Measurements from ENCODE around the gene GPX4. TPM values are rescaled to one million over a fixed set of nuclear protein-coding genes. Genes with fewer than 3 reads are reported as not detected.

GPX4 gene
- polyA plus RNA-seq, 1 of the 3 experiments (the other 2 are of a cell fraction), result 925 TPM

DNA sequence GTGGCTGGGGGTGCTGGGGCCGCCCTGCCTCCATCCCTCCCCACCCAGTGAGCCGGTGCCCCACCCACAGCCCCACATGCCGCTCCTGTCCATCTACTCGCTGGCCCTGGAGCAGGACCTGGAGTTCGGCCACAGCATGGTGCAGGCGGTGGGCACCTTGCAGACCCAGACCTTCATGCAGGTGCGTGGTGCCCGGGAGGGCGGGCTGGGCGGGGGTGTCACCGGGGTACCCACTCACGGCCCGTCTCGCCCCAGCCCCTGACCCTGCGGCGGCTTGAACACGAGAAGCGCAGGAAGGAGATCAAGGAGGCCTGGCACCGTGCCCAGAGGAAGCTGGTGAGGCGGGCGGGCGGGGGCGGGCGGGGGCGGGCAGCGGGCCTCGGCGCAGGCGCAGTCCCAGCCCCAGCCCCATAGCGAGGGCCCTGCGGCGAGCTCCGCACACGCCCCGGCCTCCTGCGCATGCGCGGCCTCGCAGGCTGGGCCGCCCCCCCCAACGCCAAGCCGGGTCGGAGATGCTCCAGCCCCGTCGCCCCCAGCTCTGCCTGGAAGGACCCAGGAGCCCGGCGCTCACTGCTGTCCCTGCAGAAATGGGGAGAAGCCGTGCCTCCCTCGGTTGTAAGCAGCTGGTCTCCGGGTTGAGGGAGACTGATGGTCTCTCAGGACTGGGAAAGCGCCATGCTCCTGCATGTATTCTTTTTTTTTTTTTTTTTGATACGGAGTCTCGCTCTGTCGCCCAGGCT lies 29.1 kb upstream of the GPX4 start (continued):
- TF ChIP-seq, protein P1, sequence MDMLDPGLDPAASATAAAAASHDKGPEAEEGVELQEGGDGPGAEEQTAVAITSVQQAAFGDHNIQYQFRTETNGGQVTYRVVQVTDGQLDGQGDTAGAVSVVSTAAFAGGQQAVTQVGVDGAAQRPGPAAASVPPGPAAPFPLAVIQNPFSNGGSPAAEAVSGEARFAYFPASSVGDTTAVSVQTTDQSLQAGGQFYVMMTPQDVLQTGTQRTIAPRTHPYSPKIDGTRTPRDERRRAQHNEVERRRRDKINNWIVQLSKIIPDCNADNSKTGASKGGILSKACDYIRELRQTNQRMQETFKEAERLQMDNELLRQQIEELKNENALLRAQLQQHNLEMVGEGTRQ (IDR thresholded peaks at IDR 0.05; ENCODE audit: borderline replicate concordance, low read depth, low read length), result no peak
- TF ChIP-seq RXRA (IDR thresholded peaks at IDR 0.05; ENCODE audit: borderline replicate concordance, low read depth) (no peak), IRF3 (IDR thresholded peaks at IDR 0.05; ENCODE audit: low read depth, low read length) (no peak)
- TF ChIP-seq, protein P2, sequence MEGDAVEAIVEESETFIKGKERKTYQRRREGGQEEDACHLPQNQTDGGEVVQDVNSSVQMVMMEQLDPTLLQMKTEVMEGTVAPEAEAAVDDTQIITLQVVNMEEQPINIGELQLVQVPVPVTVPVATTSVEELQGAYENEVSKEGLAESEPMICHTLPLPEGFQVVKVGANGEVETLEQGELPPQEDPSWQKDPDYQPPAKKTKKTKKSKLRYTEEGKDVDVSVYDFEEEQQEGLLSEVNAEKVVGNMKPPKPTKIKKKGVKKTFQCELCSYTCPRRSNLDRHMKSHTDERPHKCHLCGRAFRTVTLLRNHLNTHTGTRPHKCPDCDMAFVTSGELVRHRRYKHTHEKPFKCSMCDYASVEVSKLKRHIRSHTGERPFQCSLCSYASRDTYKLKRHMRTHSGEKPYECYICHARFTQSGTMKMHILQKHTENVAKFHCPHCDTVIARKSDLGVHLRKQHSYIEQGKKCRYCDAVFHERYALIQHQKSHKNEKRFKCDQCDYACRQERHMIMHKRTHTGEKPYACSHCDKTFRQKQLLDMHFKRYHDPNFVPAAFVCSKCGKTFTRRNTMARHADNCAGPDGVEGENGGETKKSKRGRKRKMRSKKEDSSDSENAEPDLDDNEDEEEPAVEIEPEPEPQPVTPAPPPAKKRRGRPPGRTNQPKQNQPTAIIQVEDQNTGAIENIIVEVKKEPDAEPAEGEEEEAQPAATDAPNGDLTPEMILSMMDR (IDR thresholded peaks at IDR 0.05), result no peak

DNA sequence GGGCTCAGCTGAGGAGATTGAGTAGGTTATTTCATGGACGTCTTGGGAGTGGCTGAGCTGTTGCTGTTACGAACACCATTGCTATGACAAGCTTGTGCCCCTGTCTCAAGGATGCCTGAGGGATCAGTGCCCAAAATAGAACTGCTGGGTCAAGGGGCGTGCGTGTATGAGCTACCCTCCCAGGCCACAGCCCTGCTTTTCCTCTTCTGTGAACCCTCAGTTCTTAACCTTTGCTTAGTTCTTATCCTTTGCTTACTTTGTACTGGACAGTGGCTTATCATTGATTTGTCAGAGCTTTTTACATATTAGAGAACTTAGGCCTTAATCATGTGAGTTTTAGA lies 27.8 kb upstream of the GPX4 start:
- Histone ChIP-seq H2AFZ (ENCODE audit: low read depth) (no peak overlapping the region), H3K9ac (no peak overlapping the region), H3K9me2 (no peaks in the 10 kb centered on the region), H3F3A (replicated peaks; ENCODE audit: insufficient read depth) (peaks cover 15% of the 10 kb centered on the region), H3K4me2 (no peak overlapping the region), H3K4me1 (ENCODE audit: control insufficient read depth in 1 of 2, insufficient read depth in 2 of 2, low read depth in 1 of 2, low read length in 1 of 2) (peaks cover 0 to 16% of the 10 kb centered on the region in 2 experiments; a peak in 1 of 4 replicates), H3K4me3 (ENCODE audit: low read depth in 2 of 2, low read length in 1 of 2) (no peak overlapping the region), H3K9me3 (no peaks in the 10 kb centered on the region), H3K36me3 (replicated peaks in 1 of 2; ENCODE audit: control insufficient read depth in 1 of 2, insufficient read depth in 2 of 2, low read length in 1 of 2) (no peaks in the 10 kb centered on the region), H3K27ac (ENCODE audit: low read depth in 2 of 2, low read length in 1 of 2) (no peak overlapping the region), H3K79me2 (ENCODE audit: insufficient read depth) (no peaks in the 10 kb centered on the region), H3K27me3 (ENCODE audit: insufficient read depth) (0 out of 2 replicates have a peak, but pooled peaks cover under 1% of the 10 kb centered on the region), H4K20me1 (ENCODE audit: insufficient read depth) (no peaks in the 10 kb centered on the region)
- WGBS (ENCODE audit: low lambda C conversion rate), result 98% methylated on average over 4 of the region's 4 CpGs
- no peak for TF ChIP-seq RFX5 (IDR thresholded peaks at IDR 0.05; ENCODE audit: low read length)
- TF ChIP-seq EP300 (IDR thresholded peaks at IDR 0.05; ENCODE audit: borderline replicate concordance in 1 of 2, low read depth in 1 of 2, low read length in 1 of 2), result no peak
- no peak for TF ChIP-seq GATA2 (CRISPR knock-in tag; IDR thresholded peaks at IDR 0.05)
- TF ChIP-seq GABPA (IDR thresholded peaks at IDR 0.05; ENCODE audit: low read depth), result no peak
- CTCF ChIA-PET, result interaction anchor here (1.3 to 3.3 kb wide), 4 partner anchors 11 to 191 kb away, joined by 5 to 13 read pairs (median 6); no protein-coding TSS in a partner anchor
- POLR2A ChIA-PET, result no interaction called here
- DNase-seq, result no peak

GRCh38 chr19:1076951-1077350 lies 26.8 kb upstream of the GPX4 start:
- Histone ChIP-seq H3K9ac (no peak overlapping the region), H3K36me3 (replicated peaks in 1 of 2; ENCODE audit: control insufficient read depth in 1 of 2, insufficient read depth in 2 of 2, low read length in 1 of 2) (no peaks in the 10 kb centered on the region), H3K4me1 (ENCODE audit: control insufficient read depth in 1 of 2, insufficient read depth in 2 of 2, low read depth in 1 of 2, low read length in 1 of 2) (peaks cover 0 to 21% of the 10 kb centered on the region in 2 experiments; a peak in 1 of 4 replicates), H4K20me1 (ENCODE audit: insufficient read depth) (no peaks in the 10 kb centered on the region), H3K27ac (ENCODE audit: low read depth in 2 of 2, low read length in 1 of 2) (no peak overlapping the region), H3F3A (replicated peaks; ENCODE audit: insufficient read depth) (peaks cover 11% of the 10 kb centered on the region), H3K9me2 (no peaks in the 10 kb centered on the region), H3K4me2 (no peak overlapping the region), H3K79me2 (ENCODE audit: insufficient read depth) (no peaks in the 10 kb centered on the region), H3K9me3 (no peaks in the 10 kb centered on the region), H3K27me3 (ENCODE audit: insufficient read depth) (no peaks in the 10 kb centered on the region), H3K4me3 (ENCODE audit: low read depth in 2 of 2, low read length in 1 of 2) (no peak overlapping the region), H2AFZ (ENCODE audit: low read depth) (no peak overlapping the region)
- TF ChIP-seq MEF2A (IDR thresholded peaks at IDR 0.05; ENCODE audit: borderline replicate concordance, low read depth) (no peak), RAD21 (IDR thresholded peaks at IDR 0.05; ENCODE audit: low read length) (no peak)
- ChIA-PET POLR2A (interaction anchor here (0.9 kb wide), 1 partner anchor 10 kb away, joined by 5 read pairs; the partner anchor contains the start of gene ARHGAP45), CTCF (interaction anchor here (3.3 kb wide), 1 partner anchor 12 kb away, joined by 13 read pairs; no protein-coding TSS in a partner anchor)
- WGBS (ENCODE audit: low lambda C conversion rate), result 75% methylated on average over 11 of the region's 16 CpGs
- DNase-seq, result no peak
